ENCODE data around the gene PEX13.

DNA sequence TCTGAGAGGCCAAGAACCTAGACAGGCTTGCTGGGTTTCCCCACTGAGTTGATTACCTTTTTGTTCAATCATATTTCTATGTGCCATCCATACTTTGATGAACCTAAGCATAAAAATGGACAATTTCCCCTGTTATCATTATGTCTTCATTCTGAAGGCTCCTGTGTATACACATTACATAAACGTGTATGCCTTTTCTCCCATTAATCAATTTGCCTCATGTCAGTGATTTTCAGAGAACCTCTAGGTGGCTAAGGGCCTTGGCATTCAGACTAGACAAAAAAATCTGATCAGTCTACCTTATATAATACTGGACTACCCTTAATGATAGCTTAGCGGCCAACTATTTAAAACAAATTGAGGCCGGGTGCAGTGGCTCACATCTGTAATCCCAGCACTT is 4.1 kb upstream of the PEX13 start:
- TF ChIP-seq, protein P1, sequence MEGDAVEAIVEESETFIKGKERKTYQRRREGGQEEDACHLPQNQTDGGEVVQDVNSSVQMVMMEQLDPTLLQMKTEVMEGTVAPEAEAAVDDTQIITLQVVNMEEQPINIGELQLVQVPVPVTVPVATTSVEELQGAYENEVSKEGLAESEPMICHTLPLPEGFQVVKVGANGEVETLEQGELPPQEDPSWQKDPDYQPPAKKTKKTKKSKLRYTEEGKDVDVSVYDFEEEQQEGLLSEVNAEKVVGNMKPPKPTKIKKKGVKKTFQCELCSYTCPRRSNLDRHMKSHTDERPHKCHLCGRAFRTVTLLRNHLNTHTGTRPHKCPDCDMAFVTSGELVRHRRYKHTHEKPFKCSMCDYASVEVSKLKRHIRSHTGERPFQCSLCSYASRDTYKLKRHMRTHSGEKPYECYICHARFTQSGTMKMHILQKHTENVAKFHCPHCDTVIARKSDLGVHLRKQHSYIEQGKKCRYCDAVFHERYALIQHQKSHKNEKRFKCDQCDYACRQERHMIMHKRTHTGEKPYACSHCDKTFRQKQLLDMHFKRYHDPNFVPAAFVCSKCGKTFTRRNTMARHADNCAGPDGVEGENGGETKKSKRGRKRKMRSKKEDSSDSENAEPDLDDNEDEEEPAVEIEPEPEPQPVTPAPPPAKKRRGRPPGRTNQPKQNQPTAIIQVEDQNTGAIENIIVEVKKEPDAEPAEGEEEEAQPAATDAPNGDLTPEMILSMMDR (conservative IDR thresholded peaks at IDR 0.05; ENCODE audit: low read length): no peak
- TF ChIP-seq EZH2phosphoT487 (IDR thresholded peaks at IDR 0.05; ENCODE audit: borderline replicate concordance, low read depth, low read length): no peak

Data from OCI-LY7 (cell line).